SK-N-MC (cell line): ENCODE results near the gene PITPNC1.
"Not testable (repeated sequence)": the region's sequence is repeated elsewhere in the genome, so short reads cannot be mapped to it uniquely, and the experiment has no call there.

Experiments used
- EZH2 ChIP-seq: fragments of 200-600 bp; sonication (generic); IDR thresholded peaks from one replicate; pipeline ENCODE4 v1.6.1; 2017; ENCODE audit warnings: antibody characterized with exemption
- FOXP2 ChIP-seq: optimal IDR thresholded peaks from 2 replicates; pipeline ENCODE3; 2011; ENCODE audit warnings: mild to moderate bottlenecking, moderate library complexity; ENCODE audit not compliant: insufficient read depth; ENCODE audit errors: extremely low read length, control extremely low read depth
- POLR2AphosphoS5 ChIP-seq: IDR thresholded peaks from 2 replicates; pipeline ENCODE4 v1.6.1; 2012; ENCODE audit warnings: mild to moderate bottlenecking, low read depth, low read length, borderline replicate concordance

GRCh38 chr17:67578679-67579405, 201.8 kb downstream of the PITPNC1 start:
- TF ChIP-seq POLR2AphosphoS5, EZH2, FOXP2: not testable (repeated sequence)
